ENCODE results near the gene ADAMTS12. TPM values are rescaled to one million over a fixed set of nuclear protein-coding genes. Genes with fewer than 3 reads are reported as not detected.

ADAMTS12 gene
- total and polyA plus RNA-seq, 7 experiments from 2014 or later: not detected

- Mint-ChIP-seq H3K4me3 (peak overlapping the region in 1 of 10 donors; percentile 58), H3K27me3 (peaks cover 67 to 81% (median 72%) of the 10 kb centered on the region in 5 donors), H3K27ac (no peak overlapping the region), H3K4me1 (peaks cover 0 to 4% (median 0%) of the 10 kb centered on the region in 7 donors), H3K36me3 (no peaks in the 10 kb centered on the region), H3K9me3 (peaks cover 0 to 5% (median 0%) of the 10 kb centered on the region in 11 donors)
- Histone ChIP-seq H3K4me3 (ENCODE audit: low read length) (no peak overlapping the region), H3K27me3 (ENCODE audit: control insufficient read depth in 2 of 2, insufficient read depth in 2 of 2, low read length in 2 of 2) (peaks cover 0 to 11% of the 10 kb centered on the region in 2 donors), H3K4me1 (ENCODE audit: control insufficient read depth in 2 of 2, insufficient read depth in 2 of 2, low read length in 2 of 2) (no peaks in the 10 kb centered on the region), H3K9me3 (ENCODE audit: control insufficient read depth in 2 of 3, low read length in 3 of 3) (no peaks in the 10 kb centered on the region), H3K27ac (ENCODE audit: low read depth, low read length) (no peak overlapping the region), H3K36me3 (ENCODE audit: control insufficient read depth in 2 of 3, insufficient read depth in 3 of 3, low read length in 3 of 3) (no peaks in the 10 kb centered on the region)
- DNase-seq (no peak), ATAC-seq (no peak)
- intact Hi-C loops (cut with micrococcal nuclease): loop anchor here (10.0 kb wide), 2 partner anchors 203 to 1223 kb away; partner anchors contain the start of gene NPR3 (in 1 of the 2)
- ChIA-PET POLR2A (no interaction called here), CTCF (no interaction called here)
Observed at GRCh38 chr5:33937707-33938506, 46.1 kb upstream of the ADAMTS12 start.

- peak overlapping the region in 1 of 10 donors; percentile 15 for H3K4me3 Mint-ChIP-seq
- intact Hi-C loops (cut with micrococcal nuclease): loop anchor here (10.0 kb wide), 2 partner anchors 202 to 1222 kb away; partner anchors contain the start of gene NPR3 (in 1 of the 2)
- CTCF ChIA-PET: interaction anchor here (3.4 kb wide), 1 partner anchor 348 kb away, joined by 17 read pairs; no protein-coding TSS in a partner anchor
Observed at GRCh38 chr5:33937017-33937706, 45.4 kb upstream of the ADAMTS12 start.

GRCh38 chr5:33936381-33937016 is 44.7 kb upstream of the ADAMTS12 start, which contains the start of gene RXFP3:
TSS of gene RXFP3 (plus strand) at chr5:33936386. CDS start at chr5:33936741, 355 bp downstream.
- ATAC-seq (no peak), DNase-seq (no peak)
- H3K4me3 Mint-ChIP-seq: peak within 1 kb of the TSS in 6 of 10 donors; percentile 15 to 53 (median 45)
- no peaks in the 10 kb centered on the region for H3K36me3 ChIP-seq (ENCODE audit: control insufficient read depth in 2 of 3, insufficient read depth in 3 of 3, low read length in 3 of 3)
- H3K4me3 ChIP-seq (ENCODE audit: low read length): no peak within 1 kb of the TSS
- ChIA-PET CTCF (interaction anchor here (2.5 to 3.4 kb wide), 2 partner anchors 348 to 501 kb away, joined by 14 to 17 read pairs; no protein-coding TSS in a partner anchor), POLR2A (no interaction called here)
- peaks cover 0 to 3% (median 0%) of the 10 kb centered on the region in 11 donors for H3K9me3 Mint-ChIP-seq
- no peaks in the 10 kb centered on the region for H3K36me3 Mint-ChIP-seq
- peaks cover 0 to 11% of the 10 kb centered on the region in 2 donors for H3K27me3 ChIP-seq (ENCODE audit: control insufficient read depth in 2 of 2, insufficient read depth in 2 of 2, low read length in 2 of 2)
- H3K27me3 Mint-ChIP-seq: peaks cover 63 to 85% (median 68%) of the 10 kb centered on the region in 5 donors
- intact Hi-C loops (cut with micrococcal nuclease): loop anchor here (10.0 kb wide), 2 partner anchors 202 to 1222 kb away; partner anchors contain the start of gene NPR3 (in 1 of the 2)
- no peak within 1 kb of the TSS for H3K27ac ChIP-seq (ENCODE audit: low read depth, low read length)
- H3K9me3 ChIP-seq (ENCODE audit: control insufficient read depth in 2 of 3, low read length in 3 of 3): no peaks in the 10 kb centered on the region
- peaks cover 0 to 4% (median 0%) of the 10 kb centered on the region in 7 donors for H3K4me1 Mint-ChIP-seq
- H3K27ac Mint-ChIP-seq: peak within 1 kb of the TSS in 2 of 9 donors; percentile 50 to 67
- H3K4me1 ChIP-seq (ENCODE audit: control insufficient read depth in 2 of 2, insufficient read depth in 2 of 2, low read length in 2 of 2): no peaks in the 10 kb centered on the region

More at GRCh38 chr5:33937017-33937706, 45.4 kb upstream of the ADAMTS12 start:
- ATAC-seq: no peak
- Mint-ChIP-seq H3K27me3 (peaks cover 63 to 80% (median 68%) of the 10 kb centered on the region in 5 donors), H3K4me1 (peaks cover 0 to 4% (median 0%) of the 10 kb centered on the region in 7 donors), H3K9me3 (peaks cover 0 to 5% (median 0%) of the 10 kb centered on the region in 11 donors), H3K36me3 (no peaks in the 10 kb centered on the region), H3K27ac (no peak overlapping the region)
- no peaks in the 10 kb centered on the region for H3K9me3 ChIP-seq (ENCODE audit: control insufficient read depth in 2 of 3, low read length in 3 of 3)
- H3K4me3 ChIP-seq (ENCODE audit: low read length): no peak overlapping the region
- H3K27ac ChIP-seq (ENCODE audit: low read depth, low read length): no peak overlapping the region
- H3K36me3 ChIP-seq (ENCODE audit: control insufficient read depth in 2 of 3, insufficient read depth in 3 of 3, low read length in 3 of 3): no peaks in the 10 kb centered on the region
- no peak for DNase-seq
- H3K4me1 ChIP-seq (ENCODE audit: control insufficient read depth in 2 of 2, insufficient read depth in 2 of 2, low read length in 2 of 2): no peaks in the 10 kb centered on the region
- POLR2A ChIA-PET: no interaction called here
- peaks cover 0 to 11% of the 10 kb centered on the region in 2 donors for H3K27me3 ChIP-seq (ENCODE audit: control insufficient read depth in 2 of 2, insufficient read depth in 2 of 2, low read length in 2 of 2)

- Mint-ChIP-seq H3K36me3 (no peaks in the 10 kb centered on the region), H3K4me1 (peaks cover 0 to 4% (median 0%) of the 10 kb centered on the region in 7 donors), H3K27ac (peak overlapping the region in 1 of 9 donors; percentile 50), H3K4me3 (peak overlapping the region in 5 of 10 donors; percentile 38 to 53 (median 46)), H3K9me3 (peaks cover 0 to 3% (median 0%) of the 10 kb centered on the region in 11 donors), H3K27me3 (peaks cover 64 to 81% (median 65%) of the 10 kb centered on the region in 5 donors)
- peaks cover 0 to 10% of the 10 kb centered on the region in 2 donors for H3K27me3 ChIP-seq (ENCODE audit: control insufficient read depth in 2 of 2, insufficient read depth in 2 of 2, low read length in 2 of 2)
- H3K4me3 ChIP-seq (ENCODE audit: low read length): no peak overlapping the region
- no peak overlapping the region for H3K27ac ChIP-seq (ENCODE audit: low read depth, low read length)
- intact Hi-C loops (cut with micrococcal nuclease): loop anchor here (10.0 kb wide), 2 partner anchors 201 to 1221 kb away; partner anchors contain the start of gene NPR3 (in 1 of the 2)
- CTCF ChIA-PET: interaction anchor here (1.9 to 3.4 kb wide), 3 partner anchors 34 to 500 kb away, joined by 6 to 17 read pairs (median 14); no protein-coding TSS in a partner anchor
- no peaks in the 10 kb centered on the region for H3K9me3 ChIP-seq (ENCODE audit: control insufficient read depth in 2 of 3, low read length in 3 of 3)
- no peaks in the 10 kb centered on the region for H3K4me1 ChIP-seq (ENCODE audit: control insufficient read depth in 2 of 2, insufficient read depth in 2 of 2, low read length in 2 of 2)
- POLR2A ChIA-PET: no interaction called here
- ATAC-seq (peak; percentile 54), DNase-seq (peak; percentile 10 to 59 (median 20))
- no peaks in the 10 kb centered on the region for H3K36me3 ChIP-seq (ENCODE audit: control insufficient read depth in 2 of 3, insufficient read depth in 3 of 3, low read length in 3 of 3)
Observed at GRCh38 chr5:33936004-33936380, 44.2 kb upstream of the ADAMTS12 start.

- Histone ChIP-seq H3K27me3 (ENCODE audit: control insufficient read depth in 2 of 2, insufficient read depth in 2 of 2, low read length in 2 of 2) (peaks cover 0 to 3% of the 10 kb centered on the region in 2 donors), H3K27ac (ENCODE audit: low read depth, low read length) (no peak overlapping the region), H3K36me3 (ENCODE audit: control insufficient read depth in 2 of 3, insufficient read depth in 3 of 3, low read length in 3 of 3) (no peaks in the 10 kb centered on the region), H3K9me3 (ENCODE audit: control insufficient read depth in 2 of 3, low read length in 3 of 3) (no peaks in the 10 kb centered on the region), H3K4me3 (ENCODE audit: low read length) (no peak overlapping the region), H3K4me1 (ENCODE audit: control insufficient read depth in 2 of 2, insufficient read depth in 2 of 2, low read length in 2 of 2) (no peaks in the 10 kb centered on the region)
- Mint-ChIP-seq H3K36me3 (no peaks in the 10 kb centered on the region), H3K4me3 (no peak overlapping the region), H3K27ac (no peak overlapping the region), H3K9me3 (peaks cover 0 to 2% (median 0%) of the 10 kb centered on the region in 11 donors), H3K27me3 (peaks cover 46 to 65% (median 51%) of the 10 kb centered on the region in 5 donors), H3K4me1 (peaks cover 0 to 4% (median 0%) of the 10 kb centered on the region in 7 donors)
- CTCF ChIA-PET: interaction anchor here (0.6 to 3.4 kb wide), 12 partner anchors 12 to 513 kb away, joined by 3 to 17 read pairs (median 5); no protein-coding TSS in a partner anchor
- intact Hi-C loops (cut with micrococcal nuclease): loop anchor here (1.0 to 10.0 kb wide), 6 partner anchors 75 to 1219 kb away; partner anchors contain the start of gene NPR3 (in 1 of the 2)
- ATAC-seq (no peak), DNase-seq (no peak)
- POLR2A ChIA-PET: no interaction called here
Observed at GRCh38 chr5:33934176-33934575, 42.4 kb upstream of the ADAMTS12 start.
